SU-DHL-6 (cell line): ENCODE measurements around the gene FAM3B.

Source experiments
- H2AFZ ChIP-seq: fragments of 200-600 bp; sonication (generic); 2 replicates; pipeline ENCODE4 v1.6.1; 2014; ENCODE audit warnings: low read depth, mild to moderate bottlenecking, moderate library complexity, mixed read lengths, antibody characterized with exemption, low read length; ENCODE audit not compliant: severe bottlenecking
- H3F3A ChIP-seq: fragments of 200-600 bp; shearing (Covaris generic); 2 replicates; pipeline ENCODE4 v1.6.0; 2016; ENCODE audit warnings: antibody characterized with exemption, mild to moderate bottlenecking; ENCODE audit not compliant: insufficient read depth
- H3K27ac ChIP-seq: fragments of 200-600 bp; sonication (generic); 2 replicates; pipeline ENCODE4 v1.5.1; 2016; ENCODE audit warnings: low read depth, mild to moderate bottlenecking, low read length, moderate library complexity, mixed read lengths
- H3K27me3 ChIP-seq: fragments of 200-600 bp; sonication (generic), shearing (Covaris generic); 2 replicates; pipeline ENCODE4 v1.6.0; 2014; ENCODE audit warnings: mild to moderate bottlenecking, low read length
- H3K36me3 ChIP-seq: fragments of 200-600 bp; sonication (generic); 2 replicates; pipeline ENCODE4 v1.6.1; 2014; ENCODE audit warnings: mild to moderate bottlenecking, low read length, mixed read lengths
- H3K4me2 ChIP-seq: fragments of 300-600, 200-600 bp; shearing (Covaris generic), sonication (generic); 2 replicates; pipeline ENCODE4 v1.6.0; 2014; ENCODE audit warnings: low read length, low read depth, mild to moderate bottlenecking; ENCODE audit not compliant: poor library complexity, severe bottlenecking
- H3K4me3 ChIP-seq: fragments of 200-600 bp; sonication (generic); 2 replicates; pipeline ENCODE4 v1.5.1; 2014; ENCODE audit warnings: antibody characterized with exemption, low read length, mild to moderate bottlenecking, mixed read lengths; ENCODE audit not compliant: insufficient read depth, poor library complexity, severe bottlenecking
- H3K79me2 ChIP-seq: fragments of 200-600 bp; sonication (generic); 2 replicates; pipeline ENCODE4 v1.6.1; 2014; ENCODE audit warnings: mild to moderate bottlenecking, low read length, moderate library complexity; ENCODE audit not compliant: insufficient read depth
- H3K9ac ChIP-seq: fragments of 200-600 bp; sonication (generic); 2 replicates; pipeline ENCODE4 v1.7.0; 2014; ENCODE audit warnings: mild to moderate bottlenecking, low read length
- H3K9me2 ChIP-seq: fragments of 200-600 bp; sonication (generic); replicated peaks from 2 replicates; pipeline ENCODE4 v1.6.1; 2014; ENCODE audit warnings: low read length; ENCODE audit not compliant: insufficient read depth
- H3K9me3 ChIP-seq: fragments of 200-600 bp; sonication (generic); 2 replicates; pipeline ENCODE4 v1.6.1; 2014; ENCODE audit warnings: low read length, mixed read lengths; ENCODE audit not compliant: insufficient read depth
- H4K20me1 ChIP-seq: fragments of 200-600 bp; sonication (generic); 2 replicates; pipeline ENCODE4 v1.6.1; 2014; ENCODE audit warnings: low read depth, mild to moderate bottlenecking, antibody characterized with exemption, low read length, moderate library complexity, mixed read lengths
- EZH2phosphoT487 ChIP-seq: fragments of 200-600 bp; sonication (generic), shearing (Covaris generic); conservative IDR thresholded peaks from 2 replicates; pipeline ENCODE4 v1.6.1; 2018; ENCODE audit warnings: mild to moderate bottlenecking, antibody characterized with exemption, low read length, moderate library complexity, mixed read lengths
- TF ChIP-seq, protein P1 (sequence below): fragments of 200-600 bp; sonication (generic); IDR thresholded peaks from one replicate; pipeline ENCODE4 v1.5.1; 2017; ENCODE audit warnings: antibody characterized with exemption, mild to moderate bottlenecking, low read length, moderate library complexity; ENCODE audit not compliant: insufficient read depth, poor library complexity, severe bottlenecking

FAM3B gene

DNA sequence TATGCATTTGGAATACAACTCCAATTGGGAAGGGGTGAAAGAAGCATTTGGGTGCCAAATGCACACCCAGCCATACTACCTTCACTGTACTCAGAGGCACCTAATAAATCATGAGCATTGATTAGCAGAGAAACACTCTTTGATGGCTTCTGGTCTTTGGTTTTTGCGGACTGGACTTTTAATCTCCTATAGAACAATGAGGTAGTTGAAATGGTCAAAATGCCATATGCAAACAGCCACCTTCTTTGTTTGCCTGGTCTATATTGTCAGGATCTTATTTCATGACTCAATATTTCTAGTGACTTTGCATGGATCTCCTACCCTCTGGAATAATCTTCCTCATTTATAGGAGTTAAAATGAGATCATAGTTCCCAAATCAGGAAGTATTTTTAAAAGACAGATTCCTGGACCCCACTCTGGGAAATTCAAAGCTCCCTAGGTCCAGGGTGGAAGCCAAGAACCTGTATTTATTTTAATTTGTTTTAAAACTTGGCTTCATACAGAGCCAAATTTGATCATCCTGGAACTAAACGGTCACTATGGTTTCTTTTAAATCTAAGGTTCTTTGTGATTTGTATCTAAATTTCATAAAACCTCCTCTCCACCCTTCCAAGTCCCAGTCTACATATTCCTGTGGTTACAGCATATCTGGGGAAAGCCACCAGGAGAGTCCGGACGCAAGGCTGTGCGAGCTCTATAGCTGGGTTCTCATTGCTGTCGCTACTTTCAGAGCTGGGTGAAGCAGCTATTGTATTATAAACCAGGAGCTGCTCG lies 8.7 kb downstream of the FAM3B start:
- Histone ChIP-seq H3K4me3 (no peak overlapping the region), H4K20me1 (no peaks in the 10 kb centered on the region), H2AFZ (no peak overlapping the region), H3K27me3 (no peaks in the 10 kb centered on the region), H3K9me2 (no peaks in the 10 kb centered on the region), H3F3A (peaks cover 5% of the 10 kb centered on the region), H3K9me3 (no peaks in the 10 kb centered on the region), H3K79me2 (no peaks in the 10 kb centered on the region), H3K4me2 (no peak overlapping the region), H3K9ac (no peak overlapping the region), H3K27ac (no peak overlapping the region), H3K36me3 (no peaks in the 10 kb centered on the region)
- no peak for TF ChIP-seq EZH2phosphoT487
- TF ChIP-seq, protein P1, sequence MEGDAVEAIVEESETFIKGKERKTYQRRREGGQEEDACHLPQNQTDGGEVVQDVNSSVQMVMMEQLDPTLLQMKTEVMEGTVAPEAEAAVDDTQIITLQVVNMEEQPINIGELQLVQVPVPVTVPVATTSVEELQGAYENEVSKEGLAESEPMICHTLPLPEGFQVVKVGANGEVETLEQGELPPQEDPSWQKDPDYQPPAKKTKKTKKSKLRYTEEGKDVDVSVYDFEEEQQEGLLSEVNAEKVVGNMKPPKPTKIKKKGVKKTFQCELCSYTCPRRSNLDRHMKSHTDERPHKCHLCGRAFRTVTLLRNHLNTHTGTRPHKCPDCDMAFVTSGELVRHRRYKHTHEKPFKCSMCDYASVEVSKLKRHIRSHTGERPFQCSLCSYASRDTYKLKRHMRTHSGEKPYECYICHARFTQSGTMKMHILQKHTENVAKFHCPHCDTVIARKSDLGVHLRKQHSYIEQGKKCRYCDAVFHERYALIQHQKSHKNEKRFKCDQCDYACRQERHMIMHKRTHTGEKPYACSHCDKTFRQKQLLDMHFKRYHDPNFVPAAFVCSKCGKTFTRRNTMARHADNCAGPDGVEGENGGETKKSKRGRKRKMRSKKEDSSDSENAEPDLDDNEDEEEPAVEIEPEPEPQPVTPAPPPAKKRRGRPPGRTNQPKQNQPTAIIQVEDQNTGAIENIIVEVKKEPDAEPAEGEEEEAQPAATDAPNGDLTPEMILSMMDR = no peak

DNA sequence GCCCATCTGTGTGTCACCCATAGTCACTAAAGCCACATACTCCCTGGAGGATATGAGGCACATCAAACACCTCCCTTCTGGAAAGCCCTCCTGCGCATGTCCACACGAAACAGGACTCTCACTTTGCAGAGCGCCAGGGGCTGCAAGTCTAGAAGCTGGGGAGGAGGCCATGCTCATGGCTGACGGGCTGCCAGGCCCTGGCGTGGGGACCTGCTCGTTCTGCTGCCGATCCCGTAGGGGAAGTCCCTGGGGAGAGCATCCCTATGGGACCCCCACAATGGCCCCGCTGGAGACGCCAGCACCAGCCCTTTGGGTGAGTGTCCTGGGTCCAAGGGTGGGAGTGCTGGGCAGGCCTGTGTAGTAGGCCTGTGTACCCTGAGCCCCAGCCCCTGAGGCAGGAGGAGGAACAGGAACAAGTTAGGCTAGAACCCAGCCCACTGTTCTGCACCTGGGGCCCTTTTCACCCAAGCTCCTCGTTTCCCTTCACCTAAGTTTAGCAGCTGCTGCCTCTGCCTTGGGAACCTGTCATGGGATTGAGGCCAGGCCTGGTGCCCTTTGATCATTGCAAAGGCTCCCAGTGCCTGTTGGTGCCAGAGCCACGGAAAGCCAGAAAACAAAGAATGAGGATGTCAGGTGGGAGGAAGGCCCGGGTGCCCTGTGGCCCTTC lies 9.9 kb downstream of the FAM3B start:
- TF ChIP-seq EZH2phosphoT487 = no peak
- TF ChIP-seq, protein P1 = no peak
- Histone ChIP-seq H2AFZ (no peak overlapping the region), H3K27ac (no peak overlapping the region), H3K9ac (no peak overlapping the region), H3K9me3 (no peaks in the 10 kb centered on the region), H3F3A (peaks cover 3% of the 10 kb centered on the region), H3K9me2 (no peaks in the 10 kb centered on the region), H3K79me2 (no peaks in the 10 kb centered on the region), H4K20me1 (no peaks in the 10 kb centered on the region), H3K4me2 (no peak overlapping the region), H3K27me3 (no peaks in the 10 kb centered on the region), H3K36me3 (no peaks in the 10 kb centered on the region), H3K4me3 (no peak overlapping the region)

DNA sequence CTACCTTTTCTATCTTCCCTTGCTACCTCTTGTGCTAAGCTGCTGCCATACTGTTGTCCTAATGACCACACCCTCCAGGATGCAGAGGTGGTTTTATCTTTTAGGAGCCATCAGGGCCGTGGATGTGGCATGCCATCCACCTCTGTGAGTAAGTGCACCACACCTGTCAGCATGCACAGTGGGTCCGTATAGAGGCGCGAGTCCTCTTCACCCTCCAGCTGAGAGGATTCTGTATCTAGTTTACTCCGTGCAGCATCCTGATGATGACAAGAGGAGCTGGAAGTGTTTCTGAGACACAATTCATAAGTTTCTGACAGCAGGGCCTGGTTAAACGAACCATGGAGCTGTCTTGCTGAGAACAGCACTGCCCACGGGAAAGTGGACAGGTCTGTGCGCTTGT lies 11.2 kb downstream of the FAM3B start:
- H3K27ac ChIP-seq = no peak overlapping the region
- TF ChIP-seq, protein P1 = no peak
- TF ChIP-seq EZH2phosphoT487 = no peak
- H3K9me3 ChIP-seq = no peaks in the 10 kb centered on the region
- no peaks in the 10 kb centered on the region for H3K9me2 ChIP-seq
- H3K9ac ChIP-seq = no peak overlapping the region
- no peaks in the 10 kb centered on the region for H3F3A ChIP-seq
- no peaks in the 10 kb centered on the region for H3K27me3 ChIP-seq
- H4K20me1 ChIP-seq = no peaks in the 10 kb centered on the region
- no peaks in the 10 kb centered on the region for H3K79me2 ChIP-seq
- H3K4me2 ChIP-seq = no peak overlapping the region
- no peak overlapping the region for H2AFZ ChIP-seq
- H3K4me3 ChIP-seq = no peak overlapping the region
- no peaks in the 10 kb centered on the region for H3K36me3 ChIP-seq
